H1 (cell line): Measurements from ENCODE around the gene PBX3. TPM values are rescaled to one million over a fixed set of nuclear protein-coding genes. Genes with fewer than 3 reads are reported as not detected.

Experiments used
- CTCF ChIA-PET: fragments of 300-600 bp; sonication (Branson Sonifier 250); formaldehyde crosslinking; loops from one replicate; lab custom pipeline; 2021; ENCODE audit not compliant: partially characterized antibody; lab: Charles Lee
- POLR2A ChIA-PET: fragments of 300-600 bp; sonication (Branson Sonifier 250); formaldehyde crosslinking; loops from one replicate; lab custom pipeline; 2021; ENCODE audit warnings: inconsistent platforms; ENCODE audit not compliant: partially characterized antibody; lab: Charles Lee
- DNase-seq, 2 experiments: peaks; one replicate each; pipeline versions ENCODE4 v3.0.0 to v3.0.0-alpha.2; 2010 to 2022; ENCODE audit warnings: low spot score in 2 of 2, low read depth in 1 of 2, mixed read lengths in 1 of 2
- FAIRE-seq: peaks from 2 replicates; lab custom pipeline; 2011; peaks lifted over from hg19 to GRCh38; lab: Jason Lieb, UNC
- H2AFZ ChIP-seq: 2 replicates; pipeline ENCODE4 v1.8.1; 2012; ENCODE audit warnings: low read length, inconsistent platforms
- H2AK5ac ChIP-seq: 2 replicates; pipeline ENCODE4 v1.6.1; 2013; ENCODE audit warnings: low read depth, low read length
- H2BK120ac ChIP-seq: replicated peaks from 2 replicates; pipeline ENCODE3; 2013; ENCODE audit warnings: low read depth, low read length, inconsistent platforms
- H2BK12ac ChIP-seq: 2 replicates; pipeline ENCODE4 v1.6.1; 2013; ENCODE audit warnings: low read depth, low read length
- H2BK15ac ChIP-seq: 2 replicates; pipeline ENCODE4 v1.6.1; 2013; ENCODE audit warnings: low read length
- H2BK20ac ChIP-seq: 2 replicates; pipeline ENCODE4 v1.6.1; 2013; ENCODE audit warnings: low read length
- H2BK5ac ChIP-seq: 2 replicates; pipeline ENCODE4 v1.6.1; 2013; ENCODE audit warnings: low read depth, low read length
- H3K14ac ChIP-seq: 2 replicates; pipeline ENCODE4 v1.6.1; 2013; ENCODE audit warnings: inconsistent platforms; ENCODE audit not compliant: insufficient read length
- H3K18ac ChIP-seq: 2 replicates; pipeline ENCODE4 v1.6.1; 2013; ENCODE audit warnings: low read length; ENCODE audit errors: extremely low read depth
- H3K23ac ChIP-seq: 2 replicates; pipeline ENCODE4 v1.6.1; 2013; ENCODE audit warnings: inconsistent platforms; ENCODE audit not compliant: insufficient read length
- H3K23me2 ChIP-seq: 2 replicates; pipeline ENCODE4 v1.6.1; 2013; ENCODE audit warnings: low read depth, low read length
- H3K27ac ChIP-seq: 2 replicates; pipeline ENCODE4 v1.6.1; 2011; ENCODE audit warnings: low read depth, low read length, inconsistent platforms
- H3K27me3 ChIP-seq, 4 experiments: replicated peaks in 1 of 4; 1 replicate in 1 of 4; 2 replicates in 3 of 4; pipeline versions ENCODE4 v1.6.1 to v1.8.1; 2011 to 2013; ENCODE audit warnings: low read length in 3 of 4, mild to moderate bottlenecking in 3 of 4, inconsistent platforms in 2 of 4, mixed read lengths in 2 of 4, moderate library complexity in 1 of 4; ENCODE audit not compliant: control insufficient read depth in 3 of 4, insufficient read depth in 3 of 4; ENCODE audit errors: extremely low read depth in 1 of 4
- H3K36me3 ChIP-seq, 4 experiments: 2 replicates each; pipeline versions ENCODE4 v1.6.1 to v1.8.1; 2011 to 2013; ENCODE audit warnings: mild to moderate bottlenecking in 4 of 4, low read length in 3 of 4, moderate library complexity in 2 of 4, control low read depth in 1 of 4, inconsistent platforms in 1 of 4; ENCODE audit not compliant: insufficient read depth in 4 of 4, control insufficient read depth in 2 of 4
- H3K4ac ChIP-seq: replicated peaks from 2 replicates; pipeline ENCODE3; 2013; ENCODE audit warnings: low read length, low read depth, mixed read lengths, inconsistent platforms; ENCODE audit not compliant: insufficient read length
- H3K4me1 ChIP-seq, 4 experiments: replicated peaks in 1 of 4; 1 replicate in 1 of 4; 2 replicates in 3 of 4; pipeline versions ENCODE4 v1.6.1 to v1.8.1; 2011 to 2013; ENCODE audit warnings: low read length in 3 of 4, inconsistent platforms in 2 of 4, mixed read lengths in 1 of 4; ENCODE audit not compliant: insufficient read depth in 4 of 4, control insufficient read depth in 3 of 4
- H3K4me2 ChIP-seq, 2 experiments: 2 replicates each; pipeline versions ENCODE4 v1.6.1 to v1.8.1; 2011 to 2013; ENCODE audit warnings: low read depth in 2 of 2, low read length in 2 of 2, control low read depth in 1 of 2, inconsistent platforms in 1 of 2, mild to moderate bottlenecking in 1 of 2; ENCODE audit not compliant: insufficient read depth in 1 of 2
- H3K4me3 ChIP-seq, 4 experiments: fragments of 200-600, 300-600 bp in 1 of 4; sonication (generic), shearing (Covaris generic), sonication (Bioruptor Twin) in 1 of 4; 2 replicates each; pipeline versions ENCODE4 v1.5.1 to v1.8.1; 2011 to 2016; ENCODE audit warnings: low read length in 4 of 4, low read depth in 3 of 4, control low read depth in 2 of 4, inconsistent platforms in 2 of 4, mild to moderate bottlenecking in 2 of 4, mixed read lengths in 1 of 4, moderate library complexity in 1 of 4; ENCODE audit not compliant: insufficient read depth in 2 of 4; ENCODE audit errors: extremely low read depth in 1 of 4
- H3K56ac ChIP-seq: replicated peaks from 2 replicates; pipeline ENCODE3; 2013; ENCODE audit warnings: low read depth, mild to moderate bottlenecking, mixed read lengths, low read length, inconsistent platforms; ENCODE audit not compliant: insufficient read length
- H3K79me1 ChIP-seq: 2 replicates; pipeline ENCODE4 v1.6.1; 2013; ENCODE audit warnings: low read depth, low read length, control low read depth
- H3K79me2 ChIP-seq, 2 experiments: 2 replicates each; pipeline versions ENCODE4 v1.6.1 to v1.8.1; 2012 to 2013; ENCODE audit warnings: low read length in 2 of 2, mild to moderate bottlenecking in 2 of 2, inconsistent platforms in 1 of 2; ENCODE audit not compliant: insufficient read depth in 2 of 2, control insufficient read depth in 1 of 2
- H3K9ac ChIP-seq, 4 experiments: replicated peaks in 1 of 4; 1 replicate in 1 of 4; 2 replicates in 3 of 4; pipeline versions ENCODE4 v1.6.1 to v1.8.1; 2011 to 2013; ENCODE audit warnings: low read depth in 3 of 4, low read length in 3 of 4, control low read depth in 2 of 4, mild to moderate bottlenecking in 2 of 4, moderate library complexity in 2 of 4, inconsistent platforms in 1 of 4; ENCODE audit errors: extremely low read depth in 1 of 4
- H3K9me3 ChIP-seq, 2 experiments: 2 replicates each; pipeline versions ENCODE4 v1.6.1 to v1.8.1; 2012 to 2013; ENCODE audit warnings: mild to moderate bottlenecking in 2 of 2, moderate library complexity in 2 of 2, control low read depth in 1 of 2, inconsistent platforms in 1 of 2, low read depth in 1 of 2, low read length in 1 of 2, mixed read lengths in 1 of 2; ENCODE audit not compliant: insufficient read depth in 2 of 2
- H4K20me1 ChIP-seq, 2 experiments: replicated peaks in 1 of 2; 2 replicates each; pipeline versions ENCODE3 to v1.8.1; 2011 to 2013; ENCODE audit warnings: inconsistent platforms in 2 of 2, low read length in 2 of 2, mild to moderate bottlenecking in 1 of 2; ENCODE audit not compliant: insufficient read depth in 2 of 2, control insufficient read depth in 1 of 2
- H4K5ac ChIP-seq: 2 replicates; pipeline ENCODE4 v1.6.1; 2013; ENCODE audit warnings: low read length, low read depth, mixed read lengths, inconsistent platforms; ENCODE audit not compliant: insufficient read length
- H4K8ac ChIP-seq: 2 replicates; pipeline ENCODE4 v1.8.0; 2013; ENCODE audit warnings: mild to moderate bottlenecking, moderate library complexity, low read length, inconsistent platforms; ENCODE audit not compliant: insufficient read depth; ENCODE audit errors: extremely low read depth
- H4K91ac ChIP-seq: replicated peaks from 2 replicates; pipeline ENCODE3; 2013; ENCODE audit warnings: low read length, mixed read lengths, inconsistent platforms; ENCODE audit not compliant: insufficient read length
- ATF3 ChIP-seq: IDR thresholded peaks from 2 replicates; pipeline ENCODE4 v1.6.1; 2011; ENCODE audit warnings: low read depth, mild to moderate bottlenecking, low read length; ENCODE audit not compliant: insufficient read depth
- CTCF ChIP-seq, 3 experiments: IDR thresholded peaks; 1 replicate in 2 of 3; 2 replicates in 1 of 3; pipeline versions ENCODE4 v1.5.1 to v1.6.1; 2011; ENCODE audit warnings: low read length in 3 of 3, mild to moderate bottlenecking in 3 of 3, inconsistent platforms in 2 of 3, low read depth in 1 of 3, moderate library complexity in 1 of 3; ENCODE audit not compliant: insufficient read depth in 1 of 3; ENCODE audit errors: control extremely low read depth in 1 of 3
- FOSL1 ChIP-seq: IDR thresholded peaks from 2 replicates; pipeline ENCODE4 v1.6.1; 2011; ENCODE audit warnings: mild to moderate bottlenecking, low read depth, low read length, moderate library complexity; ENCODE audit not compliant: insufficient read depth
- HDAC6 ChIP-seq: IDR thresholded peaks from one replicate; pipeline ENCODE4 v1.7.1; 2012; ENCODE audit warnings: low read depth, mild to moderate bottlenecking, inconsistent platforms, low read length, moderate library complexity
- KDM1A ChIP-seq: fragments of 200-600, 300-600 bp; sonication (generic); IDR thresholded peaks from 2 replicates; pipeline ENCODE4 v1.7.1; 2016; ENCODE audit warnings: mild to moderate bottlenecking, low read length, borderline replicate concordance
- NANOG ChIP-seq: IDR thresholded peaks from 2 replicates; pipeline ENCODE4 v1.6.1; 2011; ENCODE audit warnings: low read length, low read depth, mild to moderate bottlenecking, inconsistent platforms; ENCODE audit not compliant: insufficient read depth, poor library complexity, severe bottlenecking
- RFX5 ChIP-seq: IDR thresholded peaks from 2 replicates; pipeline ENCODE4 v1.6.1; 2011; ENCODE audit warnings: low read depth, low read length, improper control_type of control experiment, borderline replicate concordance
- SIN3A ChIP-seq, 2 experiments: IDR thresholded peaks in 1 of 2; conservative IDR thresholded peaks in 1 of 2; 2 replicates each; pipeline ENCODE4 v1.6.1; 2011 to 2012; ENCODE audit warnings: low read length in 2 of 2, improper control_type of control experiment in 1 of 2, low read depth in 1 of 2, mild to moderate bottlenecking in 1 of 2
- SUZ12 ChIP-seq: fragments of 200-600 bp; sonication (generic); IDR thresholded peaks from 2 replicates; pipeline ENCODE4 v1.6.1; 2012; ENCODE audit warnings: mild to moderate bottlenecking, inconsistent platforms, low read length, moderate library complexity, mixed read lengths
- TCF12 ChIP-seq: IDR thresholded peaks from 2 replicates; pipeline ENCODE4 v1.6.1; 2011; ENCODE audit warnings: low read depth, mild to moderate bottlenecking, low read length
- TEAD4 ChIP-seq: IDR thresholded peaks from 2 replicates; pipeline ENCODE4 v1.6.1; 2012; ENCODE audit warnings: low read depth, low read length, inconsistent platforms, mixed read lengths
- ZNF274 ChIP-seq: IDR thresholded peaks from 2 replicates; pipeline ENCODE4 v1.7.0; 2012; ENCODE audit warnings: low read length, borderline replicate concordance; ENCODE audit errors: extremely low read depth
- polyA plus RNA-seq, 7 experiments: library from polyadenylated mRNA; depleted of rRNA in 3 of 7; stranded (reverse) in 5 of 7; unstranded in 2 of 7; fragments of >200 nt in 5 of 7; fragments of 200-250 nt in 2 of 7; gene quantifications; 1 replicate in 5 of 7; 2 replicates in 1 of 7; 4 replicates in 1 of 7; pipeline versions ENCODE4 v1.2.1 to v1.2.3, GENCODE V29; 2011 to 2013; ENCODE audit warnings: missing spikeins in 2 of 7, mixed read lengths in 2 of 7
- total RNA-seq: library from RNA; stranded (reverse); fragmentation: NEBNext Ultra II Directional; extraction: Animal tissue kit (Norgen Biotek cat#: 25700); gene quantifications from 2 replicates; pipeline ENCODE4 v1.2.1, GENCODE V29; 2021

The PBX3 gene
- total and polyA plus RNA-seq, 2 of the 8 experiments (the other 6 are each of a cell fraction or from before 2014, with no cell fraction given), result 22.7 to 44.3 TPM

- no peak overlapping the region for H4K5ac ChIP-seq
- H3K18ac ChIP-seq, result no peak overlapping the region
- H3K14ac ChIP-seq, result no peak overlapping the region
- peaks cover 0 to 2% of the 10 kb centered on the region in 2 experiments for H4K20me1 ChIP-seq
- H3K23ac ChIP-seq, result no peak overlapping the region
- DNase-seq, result no peak
- no peak overlapping the region for H2BK5ac ChIP-seq
- no peak overlapping the region for H2AFZ ChIP-seq
- POLR2A ChIA-PET, result no interaction called here
- FAIRE-seq, result no peak
- no peaks in the 10 kb centered on the region for H3K36me3 ChIP-seq
- H2BK120ac ChIP-seq, result no peak overlapping the region
- CTCF ChIA-PET, result no interaction called here
- no peak overlapping the region for H3K56ac ChIP-seq
- no peak overlapping the region for H2BK12ac ChIP-seq
- no peaks in the 10 kb centered on the region for H3K4me1 ChIP-seq
- H2AK5ac ChIP-seq, result no peak overlapping the region
- peaks cover 4% of the 10 kb centered on the region for H3K79me1 ChIP-seq
- no peak overlapping the region for H4K91ac ChIP-seq
- no peak overlapping the region for H4K8ac ChIP-seq
- no peak overlapping the region for H3K27ac ChIP-seq
- H2BK15ac ChIP-seq, result no peak overlapping the region
- H3K79me2 ChIP-seq, result peaks cover 0 to 28% of the 10 kb centered on the region in 2 experiments; a peak in 2 of 4 replicates
- H3K27me3 ChIP-seq, result no peaks in the 10 kb centered on the region
- H3K4me2 ChIP-seq, result no peak overlapping the region
- no peak overlapping the region for H3K9ac ChIP-seq
- no peak overlapping the region for H2BK20ac ChIP-seq
- H3K4ac ChIP-seq, result no peak overlapping the region
- H3K9me3 ChIP-seq, result no peaks in the 10 kb centered on the region
- no peaks in the 10 kb centered on the region; the same call in 1 of the 2 replicates for H3K23me2 ChIP-seq
- no peak overlapping the region for H3K4me3 ChIP-seq
- no peak for TF ChIP-seq KDM1A
- no peak for TF ChIP-seq HDAC6
- no peak for TF ChIP-seq ZNF274
- no peak for TF ChIP-seq TEAD4
- TF ChIP-seq SUZ12, result no peak
- no peak for TF ChIP-seq FOSL1
- no peak for TF ChIP-seq SIN3A (conservative IDR thresholded peaks at IDR 0.05 in 1 of 2, IDR thresholded peaks at IDR 0.05 in 1 of 2; ENCODE audit: low read depth in 1 of 2, low read length in 2 of 2)
- no peak for TF ChIP-seq RFX5
- TF ChIP-seq ATF3, result no peak
- no peak for TF ChIP-seq NANOG
- no peak for TF ChIP-seq CTCF (IDR thresholded peaks at IDR 0.05; ENCODE audit: control extremely low read depth in 1 of 3, insufficient read depth in 1 of 3, low read depth in 1 of 3, low read length in 3 of 3)
- no peak for TF ChIP-seq TCF12
These were observed 58.4 kb downstream of the PBX3 start for GRCh38 chr9:125805586-125805985.
